Tibial nerve (tissue), 4 donors: ENCODE data around the gene LPAR2. TPM values are rescaled to one million over a fixed set of nuclear protein-coding genes. Genes with fewer than 3 reads are reported as not detected.

ENCODE experiments used
- DNase-seq, 2 donors: peaks; one replicate each; pipeline ENCODE4 v3.0.0-alpha.2; 2019; ENCODE audit warnings: low spot score in 2 of 2
- H3K27ac ChIP-seq, 4 donors: fragments of 200-600 bp; sonication (generic) in 3 of 4; one replicate each; pipeline ENCODE4 v1.5.1; 2017 to 2019; ENCODE audit warnings: mild to moderate bottlenecking in 1 of 4
- H3K27me3 ChIP-seq, 2 donors: fragments of 200-600 bp; sonication (generic) in 1 of 2; one replicate each; pipeline versions ENCODE4 v1.5.1 to v1.6.0; 2017 to 2019
- H3K36me3 ChIP-seq, 3 donors: fragments of 200-600 bp; sonication (generic); one replicate each; pipeline ENCODE4 v1.5.1; 2018 to 2019
- H3K4me1 ChIP-seq, 4 donors: fragments of 200-600 bp; sonication (generic) in 3 of 4; one replicate each; pipeline ENCODE4 v1.5.1; 2017 to 2019
- H3K4me3 ChIP-seq, 4 donors: fragments of 200-600 bp; sonication (generic) in 3 of 4; one replicate each; pipeline ENCODE4 v1.5.1; 2017 to 2019; ENCODE audit warnings: mild to moderate bottlenecking in 1 of 4, moderate library complexity in 1 of 4
- H3K9me3 ChIP-seq, 4 donors: fragments of 200-600 bp; sonication (generic) in 3 of 4; one replicate each; pipeline ENCODE4 v1.5.1; 2017 to 2019
- CTCF ChIP-seq, 5 experiments: fragments of 200-600 bp in 3 of 5; fragments of 450-650 bp in 2 of 5; sonication (generic) in 3 of 5; IDR thresholded peaks; one replicate each; pipeline ENCODE4 v1.5.1; 2016 to 2019; ENCODE audit warnings: antibody characterized with exemption in 5 of 5, mild to moderate bottlenecking in 3 of 5, moderate library complexity in 2 of 5
- EP300 ChIP-seq, 2 donors: sonication (generic); formaldehyde crosslinking; IDR thresholded peaks; one replicate each; pipeline ENCODE4 v1.6.1; 2017; ENCODE audit warnings: antibody characterized with exemption in 2 of 2, mild to moderate bottlenecking in 1 of 2
- POLR2A ChIP-seq, 2 donors: fragments of 450-650 bp; IDR thresholded peaks; one replicate each; pipeline ENCODE4 v1.6.1; 2017; ENCODE audit warnings: antibody characterized with exemption in 2 of 2, mild to moderate bottlenecking in 2 of 2, moderate library complexity in 2 of 2
- WGBS, 2 donors: methylation state at CpG; one replicate each; pipeline ENCODE4 v1.1.5; 2018; 5-methylcytosine and 5-hydroxymethylcytosine counted together
- total RNA-seq, 4 donors: library from RNA; depleted of rRNA; stranded (reverse); fragments of >200 nt; gene quantifications; one replicate each; pipeline ENCODE4 v1.1.0, GENCODE V29; 2016

Gene LPAR2
- total RNA-seq, 4 donors from 2014 or later: 0.39 to 3.0 (median 1.8) TPM

GRCh38 chr19:19575411-19575810 is 52.6 kb downstream of the LPAR2 start:
- no peak for DNase-seq
- Histone ChIP-seq H3K4me3 (no peak overlapping the region), H3K27me3 (no peaks in the 10 kb centered on the region), H3K36me3 (peaks cover 0 to under 1% (median 0%) of the 10 kb centered on the region in 3 donors), H3K4me1 (no peaks in the 10 kb centered on the region), H3K27ac (no peak overlapping the region), H3K9me3 (no peaks in the 10 kb centered on the region)
- 74 to 82% methylated on average over 6 of the region's 6 CpGs for WGBS, 2 donors
- TF ChIP-seq CTCF (IDR thresholded peaks at IDR 0.05) (no peak), POLR2A (IDR thresholded peaks at IDR 0.05) (no peak), EP300 (IDR thresholded peaks at IDR 0.05) (no peak)

Other genes starting within 250 kb of the LPAR2 start
- 10 to 100 TPM; 34.1 to 69.6 (median 36.8) TPM for gene GATAD2A, start 222.5 kb downstream of the LPAR2 start, total RNA-seq
- 1 to 10 TPM; 1.8 to 7.2 (median 3.7) TPM for gene TSSK6, start 112.7 kb downstream of the LPAR2 start, total RNA-seq
- gene NDUFA13, start 112.0 kb downstream of the LPAR2 start, total RNA-seq: 10 to 100 TPM; 27.3 to 93.6 (median 61.6) TPM
- 1 to 10 TPM; 4.2 to 9.4 (median 5.7) TPM for gene YJEFN3, start 99.3 kb downstream of the LPAR2 start, total RNA-seq
- gene CILP2, start 90.0 kb downstream of the LPAR2 start, total RNA-seq: under 1 TPM in 2 of 4 donors, not detected in 2; 0.20 to 0.66 TPM
- gene PBX4, start 9.5 kb downstream of the LPAR2 start, total RNA-seq: 10 to 100 TPM in 2 of 4 donors, 1 to 10 TPM in 2; 3.7 to 11.8 (median 8.1) TPM
- gene GMIP, start 15.4 kb upstream of the LPAR2 start, total RNA-seq: 10 to 100 TPM in 3 of 4 donors, 1 to 10 TPM in 1; 8.8 to 35.1 (median 15.6) TPM
- 100 to 1,000 TPM; 312 to 705 (median 344) TPM for gene ATP13A1, start 35.5 kb upstream of the LPAR2 start, total RNA-seq
- gene ZNF101, start 40.6 kb upstream of the LPAR2 start, total RNA-seq: 10 to 100 TPM in 2 of 4 donors, 1 to 10 TPM in 2; 4.0 to 12.0 (median 10.5) TPM
- gene ZNF14, start 104.9 kb upstream of the LPAR2 start, total RNA-seq: 10 to 100 TPM; 12.0 to 14.2 (median 13.3) TPM
- gene ZNF506, start 193.5 kb upstream of the LPAR2 start, total RNA-seq: 10 to 100 TPM; 29.4 to 50.0 (median 43.2) TPM
- gene ZNF253, start 237.7 kb upstream of the LPAR2 start, total RNA-seq: 10 to 100 TPM in 3 of 4 donors, 1 to 10 TPM in 1; 9.0 to 19.0 (median 10.7) TPM